Retinal pigment epithelial cell (primary cell): Measurements from ENCODE around the gene CAPN3.

Experiments used
- DNase-seq: peaks from one replicate; pipeline ENCODE4 v3.0.0-alpha.2; 2010; ENCODE audit warnings: low read depth
- H3K4me3 ChIP-seq: 2 replicates; pipeline ENCODE4 v1.5.1; 2011; ENCODE audit warnings: mild to moderate bottlenecking, low read length, control low read depth, moderate library complexity
- TF ChIP-seq, protein P1 (sequence below): conservative IDR thresholded peaks from 2 replicates; pipeline ENCODE4 v1.5.1; 2011; ENCODE audit warnings: low read depth, low read length, control low read depth, inconsistent platforms

Gene CAPN3

DNA sequence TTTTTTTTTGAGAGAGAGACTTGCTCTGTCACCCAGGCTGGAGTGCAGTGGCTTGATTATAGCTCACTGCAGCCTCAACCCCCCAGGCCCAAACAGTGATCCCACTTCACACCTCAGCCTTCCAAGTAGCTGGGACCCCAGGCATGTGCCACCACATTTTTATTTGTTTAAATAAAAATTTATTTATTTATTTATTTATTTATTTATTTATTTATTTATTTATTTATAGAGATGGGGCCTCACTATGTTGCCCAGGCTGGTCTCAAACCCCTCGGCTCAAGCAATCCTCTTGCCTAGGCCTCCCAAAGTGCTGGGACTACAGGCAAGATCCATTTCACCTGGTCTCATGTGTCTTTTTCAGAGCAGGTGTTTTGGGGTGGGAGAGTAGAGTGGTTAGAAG is 15.5 kb downstream of the CAPN3 start:
- no peak for DNase-seq
- TF ChIP-seq, protein P1, sequence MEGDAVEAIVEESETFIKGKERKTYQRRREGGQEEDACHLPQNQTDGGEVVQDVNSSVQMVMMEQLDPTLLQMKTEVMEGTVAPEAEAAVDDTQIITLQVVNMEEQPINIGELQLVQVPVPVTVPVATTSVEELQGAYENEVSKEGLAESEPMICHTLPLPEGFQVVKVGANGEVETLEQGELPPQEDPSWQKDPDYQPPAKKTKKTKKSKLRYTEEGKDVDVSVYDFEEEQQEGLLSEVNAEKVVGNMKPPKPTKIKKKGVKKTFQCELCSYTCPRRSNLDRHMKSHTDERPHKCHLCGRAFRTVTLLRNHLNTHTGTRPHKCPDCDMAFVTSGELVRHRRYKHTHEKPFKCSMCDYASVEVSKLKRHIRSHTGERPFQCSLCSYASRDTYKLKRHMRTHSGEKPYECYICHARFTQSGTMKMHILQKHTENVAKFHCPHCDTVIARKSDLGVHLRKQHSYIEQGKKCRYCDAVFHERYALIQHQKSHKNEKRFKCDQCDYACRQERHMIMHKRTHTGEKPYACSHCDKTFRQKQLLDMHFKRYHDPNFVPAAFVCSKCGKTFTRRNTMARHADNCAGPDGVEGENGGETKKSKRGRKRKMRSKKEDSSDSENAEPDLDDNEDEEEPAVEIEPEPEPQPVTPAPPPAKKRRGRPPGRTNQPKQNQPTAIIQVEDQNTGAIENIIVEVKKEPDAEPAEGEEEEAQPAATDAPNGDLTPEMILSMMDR, result no peak
- H3K4me3 ChIP-seq, result no peak overlapping the region

- no peak for DNase-seq
- H3K4me3 ChIP-seq, result no peak overlapping the region
- TF ChIP-seq, protein P1, result no peak
These were observed 16.0 kb downstream of the CAPN3 start for GRCh38 chr15:42375252-42375651.

- TF ChIP-seq, protein P1, result no peak
These were observed 16.6 kb downstream of the CAPN3 start for GRCh38 chr15:42375941-42376340.

GRCh38 chr15:42378011-42378410 is 18.7 kb downstream of the CAPN3 start:
- no peak for DNase-seq
- TF ChIP-seq, protein P1, result no peak
- H3K4me3 ChIP-seq, result no peak overlapping the region

More at GRCh38 chr15:42375941-42376340, 16.6 kb downstream of the CAPN3 start:
- no peak overlapping the region for H3K4me3 ChIP-seq
- no peak for DNase-seq

DNA sequence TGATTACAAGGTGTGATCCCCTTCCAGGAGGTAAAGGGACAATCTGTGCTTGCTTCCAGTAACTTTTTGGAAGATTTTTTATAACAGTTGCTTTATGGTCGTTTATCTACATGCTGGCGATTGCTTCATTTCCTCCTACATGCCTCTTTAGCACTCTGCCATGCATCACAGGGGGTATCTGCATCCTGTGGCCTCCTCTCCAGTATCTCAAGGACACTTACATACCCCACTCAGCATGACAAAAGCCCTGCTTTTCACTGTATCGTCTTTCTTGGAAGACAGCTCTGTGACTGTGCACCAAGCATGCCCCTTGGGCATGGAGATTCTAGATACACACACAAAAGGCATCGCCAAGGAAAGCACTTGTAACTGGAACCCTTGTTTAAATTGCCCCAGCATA is 25.3 kb downstream of the CAPN3 start:
- no peak overlapping the region for H3K4me3 ChIP-seq
- DNase-seq, result no peak
- TF ChIP-seq, protein P1, result no peak

GRCh38 chr15:42385206-42385979 is 26.1 kb downstream of the CAPN3 start:
- TF ChIP-seq, protein P1, result peak; percentile 93
- no peak for DNase-seq
- no peak overlapping the region for H3K4me3 ChIP-seq

GRCh38 chr15:42385980-42386700 is 26.8 kb downstream of the CAPN3 start:
- no peak for DNase-seq
- TF ChIP-seq, protein P1, result no peak
- no peak overlapping the region for H3K4me3 ChIP-seq
